Progenitor cell of endocrine pancreas (in vitro differentiated cells): ENCODE data around the gene YIF1A. TPM values are rescaled to one million over a fixed set of nuclear protein-coding genes. Genes with fewer than 3 reads are reported as not detected.
A peak's percentile ranks its signal among the peaks of the same experiment; 100 is the strongest.

Experiments used
- DNase-seq: peaks from one replicate; pipeline ENCODE4 v3.0.0; 2021; ENCODE audit warnings: low spot score; ENCODE audit not compliant: unreplicated experiment
- H3K27ac Mint-ChIP-seq: 2 replicates; pipeline ENCODE4 v1.8.0; 2021; ENCODE audit warnings: mild to moderate bottlenecking, moderate library complexity, mixed read lengths
- H3K27me3 Mint-ChIP-seq: 2 replicates; pipeline ENCODE4 v1.8.0; 2021; ENCODE audit warnings: mixed read lengths
- H3K36me3 Mint-ChIP-seq: 2 replicates; pipeline ENCODE4 v1.8.0; 2022; ENCODE audit warnings: mixed read lengths; ENCODE audit not compliant: insufficient read depth
- H3K4me1 Mint-ChIP-seq: 2 replicates; pipeline ENCODE4 v1.8.0; 2021; ENCODE audit warnings: low read depth, mixed read lengths
- H3K4me3 Mint-ChIP-seq: 2 replicates; pipeline ENCODE4 v1.8.0; 2021; ENCODE audit warnings: low read depth, mild to moderate bottlenecking, moderate library complexity, mixed read lengths
- H3K9me3 Mint-ChIP-seq: 2 replicates; pipeline ENCODE4 v1.8.0; 2021; ENCODE audit warnings: low read depth, mixed read lengths
- total RNA-seq: library from RNA; stranded (reverse); gene quantifications from 2 replicates; pipeline ENCODE4 v1.2.1, GENCODE V29; 2021
- TF ChIP-seq, protein P1 (sequence below): fragments of 200-600 bp; sonication (generic); IDR thresholded peaks from one replicate; pipeline ENCODE4 v1.5.0; 2021; ENCODE audit warnings: antibody characterized with exemption, mild to moderate bottlenecking; ENCODE audit not compliant: unreplicated experiment

YIF1A gene
- total RNA-seq, 1 donor from 2014 or later, result 61.7 TPM

DNA sequence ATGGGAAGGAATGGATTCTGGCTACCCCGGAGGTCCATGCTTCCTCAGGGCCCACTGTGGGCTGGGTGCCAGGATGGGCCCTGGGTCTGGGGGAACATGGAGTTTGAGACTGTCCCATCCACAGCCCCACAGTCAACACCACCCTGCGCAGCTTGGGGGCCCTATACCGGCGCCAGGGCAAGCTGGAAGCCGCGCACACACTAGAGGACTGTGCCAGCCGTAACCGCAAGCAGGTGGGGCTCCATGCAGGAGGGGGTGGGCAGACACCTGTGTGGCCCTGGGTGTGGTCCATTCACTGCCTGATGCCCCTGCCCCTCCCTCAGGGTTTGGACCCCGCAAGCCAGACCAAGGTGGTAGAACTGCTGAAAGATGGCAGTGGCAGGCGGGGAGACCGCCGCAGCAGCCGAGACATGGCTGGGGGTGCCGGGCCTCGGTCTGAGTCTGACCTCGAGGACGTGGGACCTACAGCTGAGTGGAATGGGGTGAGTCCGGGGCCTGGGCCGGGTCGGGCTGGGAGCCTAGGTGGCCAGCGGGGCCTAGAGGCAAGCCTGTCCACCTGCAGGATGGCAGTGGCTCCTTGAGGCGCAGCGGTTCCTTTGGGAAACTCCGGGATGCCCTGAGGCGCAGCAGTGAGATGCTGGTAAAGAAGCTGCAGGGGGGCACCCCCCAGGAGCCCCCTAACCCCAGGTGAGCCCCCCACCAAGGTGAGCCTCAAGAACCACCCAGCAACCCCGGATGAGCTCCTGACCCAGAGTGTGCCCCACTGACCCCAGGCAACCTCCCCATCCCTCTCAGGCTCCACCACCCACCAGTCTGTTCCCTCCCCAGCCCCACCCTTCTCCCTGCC is 23.2 kb downstream of the YIF1A start:
- H3K36me3 Mint-ChIP-seq, result peaks cover 5% of the 10 kb centered on the region
- TF ChIP-seq, protein P1, sequence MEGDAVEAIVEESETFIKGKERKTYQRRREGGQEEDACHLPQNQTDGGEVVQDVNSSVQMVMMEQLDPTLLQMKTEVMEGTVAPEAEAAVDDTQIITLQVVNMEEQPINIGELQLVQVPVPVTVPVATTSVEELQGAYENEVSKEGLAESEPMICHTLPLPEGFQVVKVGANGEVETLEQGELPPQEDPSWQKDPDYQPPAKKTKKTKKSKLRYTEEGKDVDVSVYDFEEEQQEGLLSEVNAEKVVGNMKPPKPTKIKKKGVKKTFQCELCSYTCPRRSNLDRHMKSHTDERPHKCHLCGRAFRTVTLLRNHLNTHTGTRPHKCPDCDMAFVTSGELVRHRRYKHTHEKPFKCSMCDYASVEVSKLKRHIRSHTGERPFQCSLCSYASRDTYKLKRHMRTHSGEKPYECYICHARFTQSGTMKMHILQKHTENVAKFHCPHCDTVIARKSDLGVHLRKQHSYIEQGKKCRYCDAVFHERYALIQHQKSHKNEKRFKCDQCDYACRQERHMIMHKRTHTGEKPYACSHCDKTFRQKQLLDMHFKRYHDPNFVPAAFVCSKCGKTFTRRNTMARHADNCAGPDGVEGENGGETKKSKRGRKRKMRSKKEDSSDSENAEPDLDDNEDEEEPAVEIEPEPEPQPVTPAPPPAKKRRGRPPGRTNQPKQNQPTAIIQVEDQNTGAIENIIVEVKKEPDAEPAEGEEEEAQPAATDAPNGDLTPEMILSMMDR, result no peak
- DNase-seq, result no peak
- H3K4me1 Mint-ChIP-seq, result peaks cover 12% of the 10 kb centered on the region
- H3K27ac Mint-ChIP-seq, result no peak overlapping the region
- H3K27me3 Mint-ChIP-seq, result no peaks in the 10 kb centered on the region
- H3K9me3 Mint-ChIP-seq, result no peaks in the 10 kb centered on the region
- no peak overlapping the region for H3K4me3 Mint-ChIP-seq

DNA sequence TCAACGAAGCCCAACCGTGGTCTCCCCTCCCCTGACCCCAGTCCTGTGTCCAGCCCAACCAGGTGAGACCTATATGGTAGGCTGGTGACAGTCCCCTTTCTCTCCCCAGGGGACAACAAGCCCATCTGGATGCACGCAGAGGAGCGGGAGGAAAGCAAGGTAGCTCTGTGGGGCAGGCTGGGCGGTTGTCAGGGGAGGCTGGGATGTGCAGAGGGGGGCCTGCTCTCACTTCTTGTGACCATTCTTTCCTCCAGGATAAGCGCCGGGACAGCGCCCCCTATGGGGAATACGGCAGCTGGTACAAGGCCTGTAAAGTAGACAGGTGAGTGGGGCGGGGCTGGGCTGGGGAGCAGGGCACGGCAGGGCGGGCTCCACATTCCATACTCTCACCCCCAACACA is 24.0 kb downstream of the YIF1A start:
- Mint-ChIP-seq H3K4me3 (no peak overlapping the region), H3K27ac (no peak overlapping the region), H3K4me1 (peaks cover 12% of the 10 kb centered on the region), H3K9me3 (no peaks in the 10 kb centered on the region), H3K27me3 (no peaks in the 10 kb centered on the region), H3K36me3 (peaks cover 7% of the 10 kb centered on the region)
- TF ChIP-seq, protein P1, result peak; percentile 39
- DNase-seq, result no peak

DNA sequence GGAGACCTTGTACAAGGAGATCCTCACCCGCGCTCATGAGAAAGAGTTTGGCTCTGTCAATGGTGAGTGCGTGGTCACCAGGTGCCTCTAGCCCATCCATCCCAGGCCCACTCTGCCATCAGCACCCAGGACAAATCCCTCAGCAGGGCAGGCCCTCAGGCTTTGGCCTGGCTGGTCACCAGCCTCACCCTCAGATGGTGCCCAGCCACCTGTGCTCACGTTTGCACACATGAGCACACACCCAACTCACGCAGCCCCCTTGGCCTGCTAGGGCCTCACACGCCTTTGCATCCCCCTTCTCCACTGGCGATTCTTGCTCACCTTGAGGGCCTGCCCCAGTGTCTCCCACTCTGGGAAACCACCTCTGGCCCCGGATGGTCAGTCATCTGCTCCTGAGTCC is 24.6 kb downstream of the YIF1A start:
- H3K9me3 Mint-ChIP-seq, result no peaks in the 10 kb centered on the region
- DNase-seq, result no peak
- H3K36me3 Mint-ChIP-seq, result peaks cover 10% of the 10 kb centered on the region
- no peaks in the 10 kb centered on the region for H3K27me3 Mint-ChIP-seq
- H3K27ac Mint-ChIP-seq, result no peak overlapping the region
- peaks cover 8% of the 10 kb centered on the region for H3K4me1 Mint-ChIP-seq
- TF ChIP-seq, protein P1, result no peak
- no peak overlapping the region for H3K4me3 Mint-ChIP-seq

GRCh38 chr11:66263785-66264184 is 25.2 kb downstream of the YIF1A start:
- Mint-ChIP-seq H3K4me3 (no peak overlapping the region), H3K36me3 (peaks cover 15% of the 10 kb centered on the region), H3K4me1 (peaks cover 9% of the 10 kb centered on the region), H3K9me3 (no peaks in the 10 kb centered on the region), H3K27ac (no peak overlapping the region), H3K27me3 (no peaks in the 10 kb centered on the region)
- DNase-seq, result no peak
- TF ChIP-seq, protein P1, result no peak

GRCh38 chr11:66263231-66263630 is 25.7 kb downstream of the YIF1A start:
- no peak overlapping the region for H3K4me3 Mint-ChIP-seq
- no peak for DNase-seq
- H3K27me3 Mint-ChIP-seq, result no peaks in the 10 kb centered on the region
- no peak overlapping the region for H3K27ac Mint-ChIP-seq
- peaks cover 12% of the 10 kb centered on the region for H3K4me1 Mint-ChIP-seq
- peaks cover 15% of the 10 kb centered on the region for H3K36me3 Mint-ChIP-seq
- H3K9me3 Mint-ChIP-seq, result no peaks in the 10 kb centered on the region
- TF ChIP-seq, protein P1, result no peak
